ENCODE results near the gene TRIM52.
"Not testable (repeated sequence)": the region's sequence is repeated elsewhere in the genome, so short reads cannot be mapped to it uniquely, and the experiment has no call there.

Gene TRIM52

GRCh38 chr5:181233088-181233800 is 27.7 kb downstream of the TRIM52 start:
- DNase-seq, result no peak

- DNase-seq, result no peak
Observed at GRCh38 chr5:181232593-181232992, 28.4 kb downstream of the TRIM52 start.

- no peak for DNase-seq
Observed at GRCh38 chr5:181231432-181231831, 29.5 kb downstream of the TRIM52 start.

GRCh38 chr5:181230551-181230950 is 30.4 kb downstream of the TRIM52 start:
- no peak for DNase-seq

- no peak for DNase-seq
Observed at GRCh38 chr5:181229996-181230395, 30.9 kb downstream of the TRIM52 start.

- no peak for DNase-seq
Observed at GRCh38 chr5:181224390-181225229, 36.3 kb downstream of the TRIM52 start.

- DNase-seq, result no peak
Observed at GRCh38 chr5:181223729-181224389, 37.1 kb downstream of the TRIM52 start.

GRCh38 chr5:181223058-181223728 is 37.8 kb downstream of the TRIM52 start, which contains the start of gene TRIM41:
TRIM41 (plus strand) TSS chr5:181223281; CDS start chr5:181224000, 719 bp downstream.
- DNase-seq, result peak; percentile 96 to 97

GRCh38 chr5:181222630-181223057 is 38.3 kb downstream of the TRIM52 start:
- DNase-seq, result no peak

- DNase-seq, result peak; percentile 96 to 97
Observed at GRCh38 chr5:181221792-181222629, 38.9 kb downstream of the TRIM52 start.

GRCh38 chr5:181221105-181221791 is 39.7 kb downstream of the TRIM52 start:
- no peak for DNase-seq

- no peak for DNase-seq
Observed at GRCh38 chr5:181220178-181220515, 40.8 kb downstream of the TRIM52 start.

- no peak for DNase-seq
Observed at GRCh38 chr5:181219262-181220177, 41.4 kb downstream of the TRIM52 start.

- DNase-seq, result no peak
Observed at GRCh38 chr5:181218795-181219124, 42.2 kb downstream of the TRIM52 start.

GRCh38 chr5:181217803-181218062 is 43.2 kb downstream of the TRIM52 start:
- DNase-seq, result no peak

- DNase-seq, result peak; percentile 52 to 64
Observed at GRCh38 chr5:181217111-181217802, 43.7 kb downstream of the TRIM52 start.

- DNase-seq, result no peak
Observed at GRCh38 chr5:181215997-181216989, 44.6 kb downstream of the TRIM52 start.

- DNase-seq, result not testable (repeated sequence)
Observed at GRCh38 chr5:181214249-181214648, 46.7 kb downstream of the TRIM52 start.

GRCh38 chr5:181212934-181213333 is 48.0 kb downstream of the TRIM52 start:
- no peak for DNase-seq

All from stimulated activated CD4-positive, alpha-beta T cell treated with anti-CD3 and anti-CD28 coated beads, Interleukin-4, amount 100 ng/mL, for 4 hours (primary cell).